Stimulated activated CD4-positive, alpha-beta T cell treated with anti-CD3 and anti-CD28 coated beads, TNF-alpha, amount 100 ng/mL, for 4 hours (primary cell): ENCODE results near the gene MKLN1.
A peak's percentile ranks its signal among the peaks of the same experiment; 100 is the strongest.
"Not testable (repeated sequence)": the region's sequence is repeated elsewhere in the genome, so short reads cannot be mapped to it uniquely, and the experiment has no call there.

Source experiments
- DNase-seq, 3 experiments: peaks; one replicate each; pipeline ENCODE4 v3.0.0-alpha.2; 2020; ENCODE audit warnings: low read depth in 3 of 3

The MKLN1 gene

GRCh38 chr7:131327626-131328376, at the start of gene MKLN1:
TSS of gene MKLN1 (plus strand) at chr7:131327876. CDS start at chr7:131327900, 24 bp downstream.
- DNase-seq = peak; percentile 80 to 83 (median 82)

GRCh38 chr7:131279044-131279443, 48.6 kb upstream of the MKLN1 start:
- DNase-seq = no peak

- no peak for DNase-seq
Measured at GRCh38 chr7:131281266-131282048, 46.2 kb upstream of the MKLN1 start.

GRCh38 chr7:131284702-131285419, 42.8 kb upstream of the MKLN1 start:
- DNase-seq = no peak

GRCh38 chr7:131285556-131285955, 42.1 kb upstream of the MKLN1 start:
- no peak for DNase-seq

- no peak for DNase-seq
Measured at GRCh38 chr7:131288450-131288849, 39.2 kb upstream of the MKLN1 start.

GRCh38 chr7:131289051-131289450, 38.6 kb upstream of the MKLN1 start:
- no peak for DNase-seq

- DNase-seq = no peak
Measured at GRCh38 chr7:131292141-131292905, 35.4 kb upstream of the MKLN1 start.

- DNase-seq = no peak
Measured at GRCh38 chr7:131293018-131293417, 34.7 kb upstream of the MKLN1 start.

- no peak for DNase-seq
Measured at GRCh38 chr7:131294553-131294952, 33.1 kb upstream of the MKLN1 start.

- no peak for DNase-seq
Measured at GRCh38 chr7:131298608-131298992, 29.1 kb upstream of the MKLN1 start.

GRCh38 chr7:131299074-131299473, 28.6 kb upstream of the MKLN1 start:
- no peak for DNase-seq

GRCh38 chr7:131300078-131300477, 27.6 kb upstream of the MKLN1 start:
- DNase-seq = no peak

GRCh38 chr7:131300572-131301466, 26.9 kb upstream of the MKLN1 start:
- DNase-seq = no peak

- DNase-seq = no peak
Measured at GRCh38 chr7:131302446-131302845, 25.2 kb upstream of the MKLN1 start.

- peak in 1 of 3 experiments; percentile 15 for DNase-seq
Measured at GRCh38 chr7:131302876-131303707, 24.6 kb upstream of the MKLN1 start.

- no peak for DNase-seq
Measured at GRCh38 chr7:131305152-131305551, 22.5 kb upstream of the MKLN1 start.

- not testable (repeated sequence) for DNase-seq
Measured at GRCh38 chr7:131306041-131306440, 21.6 kb upstream of the MKLN1 start.

- no peak for DNase-seq
Measured at GRCh38 chr7:131306777-131307176, 20.9 kb upstream of the MKLN1 start.

GRCh38 chr7:131307627-131308026, 20.0 kb upstream of the MKLN1 start:
- DNase-seq = no peak
